Caco-2 (cell line): ENCODE data around the gene ZNF214. TPM values are rescaled to one million over a fixed set of nuclear protein-coding genes. Genes with fewer than 3 reads are reported as not detected.

Experiments used
- Bru-seq: library from RNA; stranded (reverse); fragments of 400-500 nt; gene quantifications from one replicate; lab custom pipeline; 2021; lab: Mats Ljungman, UMichigan
- BruChase-seq, 2 experiments: library from RNA; stranded (reverse); fragments of 400-500 nt; gene quantifications; one replicate each; lab custom pipeline; 2021; lab: Mats Ljungman, UMichigan
- BruUV-seq: library from RNA; stranded (reverse); fragments of 400-500 nt; replicated peaks from 2 replicates; lab custom pipeline; 2021; lab: Mats Ljungman, UMichigan
- CTCF ChIA-PET: fragments of 300-600 bp; sonication (Branson Sonifier 250); formaldehyde crosslinking; loops from one replicate; lab custom pipeline; 2022; ENCODE audit warnings: antibody characterized with exemption; lab: Charles Lee
- POLR2A ChIA-PET: fragments of 300-600 bp; sonication (Branson Sonifier 250); formaldehyde crosslinking; loops from one replicate; lab custom pipeline; 2022; ENCODE audit warnings: antibody characterized with exemption; lab: Charles Lee
- DNase-seq, 2 experiments: peaks; one replicate each; pipeline versions ENCODE4 v3.0.0 to v3.0.0-alpha.2; 2020 to 2022
- H3K27me3 ChIP-seq: replicated peaks from 2 replicates; pipeline ENCODE4 v1.6.0; 2011; ENCODE audit warnings: low read length; ENCODE audit not compliant: control insufficient read depth, insufficient read depth
- H3K36me3 ChIP-seq: 2 replicates; pipeline ENCODE4 v1.5.1; 2011; ENCODE audit warnings: low read length; ENCODE audit not compliant: control insufficient read depth, insufficient read depth
- H3K4me1 ChIP-seq: fragments of 250-450 bp; sonication (Bioruptor Pico); 2 replicates; pipeline ENCODE4 v1.5.1; 2020; ENCODE audit warnings: mild to moderate bottlenecking
- H3K4me3 ChIP-seq: 2 replicates; pipeline ENCODE4 v1.5.1; 2011; ENCODE audit warnings: low read depth, mild to moderate bottlenecking, control low read depth, low read length
- H3K9me3 ChIP-seq: fragments of 250-450 bp; sonication (Bioruptor Pico); 2 replicates; pipeline ENCODE4 v1.5.1; 2020; ENCODE audit warnings: mild to moderate bottlenecking, moderate library complexity
- H3K27ac Mint-ChIP-seq: one replicate; pipeline ENCODE4 v1.8.0; 2022; ENCODE audit warnings: mixed read lengths; ENCODE audit not compliant: unreplicated experiment
- H3K27me3 Mint-ChIP-seq: one replicate; pipeline ENCODE4 v1.8.0; 2022; ENCODE audit warnings: mixed read lengths; ENCODE audit not compliant: insufficient read depth, unreplicated experiment
- H3K36me3 Mint-ChIP-seq: one replicate; pipeline ENCODE4 v1.8.0; 2022; ENCODE audit warnings: mild to moderate bottlenecking, mixed read lengths; ENCODE audit not compliant: insufficient read depth, unreplicated experiment
- H3K4me1 Mint-ChIP-seq: one replicate; pipeline ENCODE4 v1.8.0; 2022; ENCODE audit warnings: low read depth, mixed read lengths; ENCODE audit not compliant: unreplicated experiment
- H3K4me3 Mint-ChIP-seq: one replicate; pipeline ENCODE4 v1.8.0; 2022; ENCODE audit warnings: mild to moderate bottlenecking, moderate library complexity, mixed read lengths; ENCODE audit not compliant: unreplicated experiment
- H3K9me3 Mint-ChIP-seq: one replicate; pipeline ENCODE4 v1.8.0; 2022; ENCODE audit warnings: mixed read lengths; ENCODE audit not compliant: unreplicated experiment
- CTCF ChIP-seq, 2 experiments: fragments of 200-600 bp in 1 of 2; IDR thresholded peaks; 1 replicate in 1 of 2; 2 replicates in 1 of 2; pipeline versions ENCODE4 v1.5.1 to v1.8.0; 2011 to 2022; ENCODE audit warnings: antibody characterized with exemption in 1 of 2, control low read depth in 1 of 2, inconsistent platforms in 1 of 2, low read depth in 1 of 2, low read length in 1 of 2, mild to moderate bottlenecking in 1 of 2, moderate library complexity in 1 of 2; ENCODE audit not compliant: insufficient read depth in 1 of 2, severe bottlenecking in 1 of 2, unreplicated experiment in 1 of 2
- intact Hi-C: fragments of 100-400 bp; cut with micrococcal nuclease; formaldehyde crosslinking; loops from one replicate; pipeline ENCODE4 v1.10.0; 2022; ENCODE audit not compliant: unreplicated experiment
- long read RNA-seq: library from polyadenylated mRNA; stranded (forward); transcript quantifications from one replicate; pipeline ENCODE4 v2.0.0, GENCODE V29; 2022
- total RNA-seq: library from RNA; stranded (reverse); gene quantifications from 2 replicates; pipeline ENCODE4 v1.2.3, GENCODE V29; 2022

Gene ZNF214
- total RNA-seq (0.16 and 0.70 TPM in 2 replicates), Bru-seq, nascent RNA (percentile 36 among the genes with signal in this experiment), BruChase-seq, experiment 1, labeled RNA remaining after a 2-hour chase (percentile 29 among the genes with signal in this experiment), BruChase-seq, experiment 2, labeled RNA remaining after a 6-hour chase (percentile 17 among the genes with signal in this experiment)
- long read RNA-seq, partial matches to known transcripts, result 0 of 3 reads
- long read RNA-seq, other reads (novel, unspliced or antisense), result 2 of 3 reads

DNA sequence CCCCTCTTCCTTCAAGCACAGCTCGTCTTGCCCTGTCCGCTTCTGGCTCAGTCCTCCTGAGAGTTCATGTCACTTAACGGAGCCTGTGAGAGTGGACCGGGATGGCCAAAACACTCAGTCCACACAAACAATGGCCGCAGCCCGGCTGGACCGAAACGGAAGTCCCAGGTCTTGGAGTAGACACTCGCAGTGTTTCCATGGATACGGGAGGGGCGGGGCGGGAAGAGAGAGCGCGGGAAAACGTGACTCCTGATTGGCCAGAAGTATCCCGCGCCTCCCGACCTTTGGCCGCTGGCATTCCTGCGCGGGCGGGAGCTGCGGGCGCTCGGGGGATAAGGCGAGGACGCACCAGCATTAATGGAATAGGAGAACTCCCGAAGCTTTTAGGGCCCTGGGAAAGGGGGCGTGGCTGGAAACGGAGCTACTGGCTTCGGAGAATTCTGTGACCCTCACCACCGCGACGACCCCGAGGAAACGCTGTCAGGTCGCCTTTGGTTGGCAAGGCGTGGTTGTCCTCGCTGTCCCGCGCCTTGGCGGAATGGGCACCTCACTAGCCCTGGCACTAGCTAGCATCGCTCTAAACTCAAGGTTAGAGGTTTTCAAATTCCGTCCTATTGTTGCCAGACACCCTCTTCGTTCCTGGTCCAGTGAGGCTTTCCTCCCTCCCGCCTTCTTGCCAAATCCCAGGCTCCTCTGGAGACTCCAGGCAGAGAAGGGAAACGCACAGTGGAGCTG, at the start of gene ZNF214, which contains the start of gene NLRP14:
TSS of gene ZNF214 (minus strand) at position 164 of the 735 bp plus-strand sequence. CDS start 17,511 bp downstream, outside the sequence.
TSS of gene NLRP14 (plus strand) at position 297 of the 735 bp plus-strand sequence. CDS start 18,108 bp downstream, outside the sequence.
- Histone ChIP-seq H3K4me3 (peak within 1 kb of the TSS; percentile 40), H3K27me3 (no peaks in the 10 kb centered on the region), H3K4me1 (0 out of 2 replicates have a peak, but pooled peaks cover 5% of the 10 kb centered on the region), H3K9me3 (no peaks in the 10 kb centered on the region), H3K36me3 (no peaks in the 10 kb centered on the region)
- Mint-ChIP-seq H3K4me3 (peak within 1 kb of the TSS; percentile 87), H3K27ac (peak within 1 kb of the TSS; percentile 87), H3K36me3 (peaks cover 6% of the 10 kb centered on the region), H3K27me3 (peaks cover 6% of the 10 kb centered on the region), H3K9me3 (no peaks in the 10 kb centered on the region), H3K4me1 (peaks cover 5% of the 10 kb centered on the region)
- intact Hi-C loops, result no loop called here
- TF ChIP-seq CTCF (IDR thresholded peaks at IDR 0.05; ENCODE audit: insufficient read depth in 1 of 2, low read depth in 1 of 2, low read length in 1 of 2, severe bottlenecking in 1 of 2, unreplicated experiment in 1 of 2), result no peak
- no TSS peak for BruUV-seq
- POLR2A ChIA-PET, result interaction anchor here (0.5 kb wide), 1 partner anchor 83 kb away, joined by 6 read pairs; no protein-coding TSS in a partner anchor
- DNase-seq, result peak; percentile 88 to 96
- CTCF ChIA-PET, result interaction anchor here (1.4 kb wide), 1 partner anchor 208 kb away, joined by 4 read pairs; no protein-coding TSS in a partner anchor

DNA sequence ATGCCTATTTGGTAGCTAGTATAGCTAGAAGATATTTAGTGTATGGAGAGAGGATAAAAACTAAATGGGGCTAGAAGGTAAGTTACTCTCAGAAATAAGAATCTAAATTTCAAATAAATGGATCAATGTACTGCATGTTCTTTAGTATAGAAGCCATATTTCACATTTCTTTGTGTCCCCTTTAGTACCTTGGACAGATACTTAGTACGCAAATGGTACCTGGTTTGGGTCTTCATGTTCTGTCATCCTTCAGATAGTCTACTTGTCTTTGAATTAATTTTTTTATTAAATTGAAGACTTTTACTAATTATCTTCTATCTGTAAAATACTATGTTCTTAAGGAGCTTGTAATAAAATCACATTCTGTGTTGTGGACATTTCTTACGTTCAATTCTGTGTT, 42.4 kb upstream of the ZNF214 start:
- no peak overlapping the region for H3K4me3 ChIP-seq
- intact Hi-C loops, result no loop called here
- Mint-ChIP-seq H3K4me1 (no peaks in the 10 kb centered on the region), H3K9me3 (no peaks in the 10 kb centered on the region), H3K4me3 (no peak overlapping the region), H3K36me3 (no peaks in the 10 kb centered on the region), H3K27me3 (no peaks in the 10 kb centered on the region), H3K27ac (no peak overlapping the region)
- no peaks in the 10 kb centered on the region for H3K4me1 ChIP-seq
- ChIA-PET CTCF (no interaction called here), POLR2A (no interaction called here)
- no TSS peak for BruUV-seq
- no peaks in the 10 kb centered on the region for H3K27me3 ChIP-seq
- DNase-seq, result no peak
- no peaks in the 10 kb centered on the region for H3K36me3 ChIP-seq
- TF ChIP-seq CTCF (IDR thresholded peaks at IDR 0.05; ENCODE audit: insufficient read depth in 1 of 2, low read depth in 1 of 2, low read length in 1 of 2, severe bottlenecking in 1 of 2, unreplicated experiment in 1 of 2), result no peak
- no peaks in the 10 kb centered on the region for H3K9me3 ChIP-seq

GRCh38 chr11:7060868-7061267, 40.7 kb upstream of the ZNF214 start:
- intact Hi-C loops, result no loop called here
- H3K4me3 ChIP-seq, result no peak overlapping the region
- ChIA-PET POLR2A (no interaction called here), CTCF (no interaction called here)
- H3K36me3 ChIP-seq, result no peaks in the 10 kb centered on the region
- H3K4me3 Mint-ChIP-seq, result no peak overlapping the region
- H3K27me3 Mint-ChIP-seq, result no peaks in the 10 kb centered on the region
- no peaks in the 10 kb centered on the region for H3K4me1 Mint-ChIP-seq
- H3K27ac Mint-ChIP-seq, result no peak overlapping the region
- no peaks in the 10 kb centered on the region for H3K4me1 ChIP-seq
- H3K9me3 ChIP-seq, result no peaks in the 10 kb centered on the region
- no TSS peak for BruUV-seq
- H3K36me3 Mint-ChIP-seq, result no peaks in the 10 kb centered on the region
- TF ChIP-seq CTCF (IDR thresholded peaks at IDR 0.05; ENCODE audit: insufficient read depth in 1 of 2, low read depth in 1 of 2, low read length in 1 of 2, severe bottlenecking in 1 of 2, unreplicated experiment in 1 of 2), result no peak
- no peaks in the 10 kb centered on the region for H3K27me3 ChIP-seq
- H3K9me3 Mint-ChIP-seq, result no peaks in the 10 kb centered on the region
- no peak for DNase-seq
